ENCODE data around the gene FMN1. TPM values are rescaled to one million over a fixed set of nuclear protein-coding genes. Genes with fewer than 3 reads are reported as not detected.

The FMN1 gene
- total and polyA plus RNA-seq, 8 donors = 1.9 to 10.2 (median 3.0) TPM

DNA sequence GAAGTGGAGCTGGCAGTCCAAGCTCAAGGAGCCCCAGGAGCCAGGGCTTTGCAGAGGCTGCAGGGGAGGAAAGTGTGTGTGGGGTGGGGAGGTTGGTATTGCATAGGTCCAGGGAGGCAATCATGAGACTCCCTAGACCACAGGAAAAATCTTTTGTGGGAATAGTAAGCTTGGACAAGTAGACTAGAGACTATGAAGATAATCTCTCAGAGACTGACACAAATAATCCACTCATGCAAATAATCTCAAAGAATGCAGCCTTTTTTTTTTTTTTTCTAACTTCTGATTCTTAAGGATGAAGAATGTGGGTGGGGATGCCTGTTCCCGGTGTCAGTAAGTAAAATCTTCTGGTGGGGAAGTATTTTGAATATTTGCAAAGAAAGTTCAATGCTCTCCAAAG is 363.0 kb downstream of the FMN1 start:
- no peaks in the 10 kb centered on the region for H3K4me1 ChIP-seq
- TF ChIP-seq CTCF (IDR thresholded peaks at IDR 0.05) = no peak
- H3K36me3 ChIP-seq = no peaks in the 10 kb centered on the region
- FAIRE-seq = no peak
- no peak for DNase-seq
- no peak for ATAC-seq
- intact Hi-C loops (cut with DNase I) = no loop called here
- no peaks in the 10 kb centered on the region for H3K9me3 ChIP-seq
- H3K27me3 ChIP-seq = no peaks in the 10 kb centered on the region
- no peak overlapping the region for H3K4me3 ChIP-seq
- H3K27ac ChIP-seq = no peak overlapping the region
- 85 to 94% methylated on average over 1 of the region's 1 CpG for WGBS, 2 donors

GRCh38 chr15:32830241-32830640 is 364.3 kb downstream of the FMN1 start:
- no peak for DNase-seq
- 92 to 100% methylated on average over 1 of the region's 1 CpG for WGBS, 2 donors
- Histone ChIP-seq H3K27ac (no peak overlapping the region), H3K4me3 (no peak overlapping the region), H3K4me1 (no peaks in the 10 kb centered on the region), H3K27me3 (no peaks in the 10 kb centered on the region), H3K36me3 (no peaks in the 10 kb centered on the region), H3K9me3 (no peaks in the 10 kb centered on the region)
- intact Hi-C loops (cut with DNase I) = no loop called here
- no peak for FAIRE-seq
- TF ChIP-seq CTCF (IDR thresholded peaks at IDR 0.05) = no peak
- no peak for ATAC-seq

GRCh38 chr15:32829436-32829835 is 365.1 kb downstream of the FMN1 start:
- no peak for DNase-seq
- Histone ChIP-seq H3K27ac (no peak overlapping the region), H3K9me3 (no peaks in the 10 kb centered on the region), H3K27me3 (no peaks in the 10 kb centered on the region), H3K4me1 (no peaks in the 10 kb centered on the region), H3K36me3 (no peaks in the 10 kb centered on the region), H3K4me3 (no peak overlapping the region)
- 96% methylated on average over 2 of the region's 2 CpGs for WGBS, 2 donors
- no peak for TF ChIP-seq CTCF (IDR thresholded peaks at IDR 0.05)
- intact Hi-C loops (cut with DNase I) = no loop called here
- no peak for FAIRE-seq
- no peak for ATAC-seq

DNA sequence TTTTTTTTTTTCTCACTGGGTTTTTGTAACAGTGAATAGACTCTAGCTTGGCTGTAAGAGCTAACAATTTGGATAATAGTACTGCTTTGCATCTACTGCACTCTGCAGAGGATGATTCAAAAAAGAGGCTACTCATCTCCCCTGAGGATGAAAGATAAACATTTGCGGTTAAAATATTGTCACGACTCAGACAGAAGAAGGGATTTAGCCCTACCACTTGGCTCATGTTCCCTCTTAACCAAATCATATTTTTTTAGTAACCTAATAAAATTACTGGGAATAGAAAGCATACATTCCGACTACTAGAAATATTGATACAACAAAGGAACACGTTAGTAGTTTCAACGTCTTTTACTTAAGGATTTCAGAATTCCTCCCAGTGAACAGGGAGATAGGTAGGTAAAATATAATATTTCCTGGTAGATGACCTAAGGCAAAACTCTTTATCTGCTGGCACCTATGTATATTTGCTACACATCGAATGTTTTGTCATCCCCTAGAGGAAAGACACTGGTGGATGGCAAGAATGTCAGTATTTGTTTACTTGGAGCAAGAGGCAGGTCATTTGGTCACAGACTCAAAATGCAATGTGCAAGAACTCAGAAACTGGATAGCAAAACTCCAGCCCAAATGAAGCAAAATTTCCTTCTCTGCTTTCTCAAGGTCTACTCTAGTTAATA is 365.9 kb downstream of the FMN1 start:
- intact Hi-C loops (cut with DNase I) = no loop called here
- Histone ChIP-seq H3K27ac (no peak overlapping the region), H3K36me3 (no peaks in the 10 kb centered on the region), H3K27me3 (no peaks in the 10 kb centered on the region), H3K4me3 (no peak overlapping the region), H3K9me3 (no peaks in the 10 kb centered on the region), H3K4me1 (no peaks in the 10 kb centered on the region)
- WGBS, 2 donors = 77 to 79% methylated on average over 6 of the region's 6 CpGs
- no peak for DNase-seq
- TF ChIP-seq CTCF (IDR thresholded peaks at IDR 0.05) = no peak
- no peak for FAIRE-seq
- peak in 1 of 4 donors; percentile 44 for ATAC-seq

DNA sequence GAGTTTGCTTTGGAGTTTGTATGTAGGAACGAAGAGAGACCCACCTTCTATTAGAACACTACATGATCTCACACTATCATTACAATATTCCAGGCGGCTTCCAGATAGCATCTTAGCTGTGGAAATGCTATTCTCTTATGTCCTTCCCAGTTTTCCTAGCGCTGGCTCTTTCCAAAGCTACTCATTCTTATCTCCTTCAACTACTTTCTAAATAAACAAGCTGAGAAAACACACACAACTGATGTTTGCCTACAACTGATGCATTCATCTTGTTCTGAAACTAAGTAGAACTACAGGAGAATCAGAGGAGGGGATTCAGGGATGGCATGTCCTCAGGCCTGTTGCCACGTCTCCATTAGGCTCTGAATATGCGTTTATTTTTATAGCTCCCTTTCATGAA is 367.8 kb downstream of the FMN1 start:
- no peaks in the 10 kb centered on the region for H3K9me3 ChIP-seq
- H3K27me3 ChIP-seq = no peaks in the 10 kb centered on the region
- no peak for ATAC-seq
- peaks cover 0 to 6% (median 0%) of the 10 kb centered on the region in 3 donors for H3K4me1 ChIP-seq
- 76 to 81% methylated on average over 5 of the region's 5 CpGs for WGBS, 2 donors
- DNase-seq = no peak
- FAIRE-seq = no peak
- H3K36me3 ChIP-seq = no peaks in the 10 kb centered on the region
- H3K27ac ChIP-seq = no peak overlapping the region
- intact Hi-C loops (cut with DNase I) = no loop called here
- no peak for TF ChIP-seq CTCF (IDR thresholded peaks at IDR 0.05)
- no peak overlapping the region for H3K4me3 ChIP-seq
